HG02981 (cell line): Measurements from ENCODE around the gene ZNF582.
"Not testable (repeated sequence)": the region's sequence is repeated elsewhere in the genome, so short reads cannot be mapped to it uniquely, and the experiment has no call there.

Experiments
- ATAC-seq: cut with Tn5 transposase; IDR thresholded peaks from one replicate; pipeline ENCODE4 v1.9.1; 2021; ENCODE audit warnings: mild to moderate bottlenecking, moderate library complexity; ENCODE audit not compliant: unreplicated experiment

ZNF582 gene

GRCh38 chr19:56355517-56355916 lies 37.8 kb downstream of the ZNF582 start:
- no peak for ATAC-seq

- no peak for ATAC-seq
Observed at GRCh38 chr19:56351208-56351607, 42.1 kb downstream of the ZNF582 start.

- ATAC-seq: no peak
Observed at GRCh38 chr19:56350416-56351045, 42.8 kb downstream of the ZNF582 start.

- no peak for ATAC-seq
Observed at GRCh38 chr19:56348289-56348877, 45.0 kb downstream of the ZNF582 start.

- ATAC-seq: no peak
Observed at GRCh38 chr19:56347163-56347778, 46.1 kb downstream of the ZNF582 start.

- ATAC-seq: no peak
Observed at GRCh38 chr19:56341948-56342347, 51.4 kb downstream of the ZNF582 start.

GRCh38 chr19:56339031-56339430 lies 54.3 kb downstream of the ZNF582 start:
- ATAC-seq: not testable (repeated sequence)

- ATAC-seq: not testable (repeated sequence)
Observed at GRCh38 chr19:56337077-56337476, 56.3 kb downstream of the ZNF582 start.

GRCh38 chr19:56335371-56335770 lies 58.0 kb downstream of the ZNF582 start:
- ATAC-seq: not testable (repeated sequence)

GRCh38 chr19:56333506-56333905 lies 59.8 kb downstream of the ZNF582 start:
- no peak for ATAC-seq
